ENCODE results near the gene BMP8A. TPM values are rescaled to one million over a fixed set of nuclear protein-coding genes. Genes with fewer than 3 reads are reported as not detected.
"Not testable (repeated sequence)": the region's sequence is repeated elsewhere in the genome, so short reads cannot be mapped to it uniquely, and the experiment has no call there.

Gene BMP8A
- total RNA-seq, 1 donor, result not detected

DNA sequence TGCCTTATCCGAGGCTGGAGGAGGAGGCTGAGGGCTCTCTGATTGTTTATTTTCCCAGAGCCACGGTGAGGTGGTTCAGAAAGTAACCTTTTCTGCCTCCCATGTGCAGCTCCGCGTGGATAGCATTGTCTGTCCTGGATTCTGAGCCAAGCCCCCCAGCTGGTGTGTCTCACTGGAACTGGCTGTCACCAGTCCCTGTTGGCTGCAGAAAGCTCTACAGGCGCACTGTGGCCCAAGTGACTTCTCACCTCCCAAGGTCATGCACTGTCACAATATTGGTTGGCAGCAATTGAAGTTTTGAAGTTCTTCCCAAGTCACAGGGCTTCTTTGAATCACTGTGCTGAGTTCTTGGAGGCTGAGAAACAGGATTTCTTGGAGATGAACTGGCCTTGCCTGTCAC is 8.2 kb downstream of the BMP8A start:
- no peak for TF ChIP-seq CTCF (IDR thresholded peaks at IDR 0.05; ENCODE audit: insufficient read depth, low read length)
- no peak for DNase-seq (ENCODE audit: low read depth)
- H3K4me3 ChIP-seq (ENCODE audit: low read depth, low read length), result no peak overlapping the region

DNA sequence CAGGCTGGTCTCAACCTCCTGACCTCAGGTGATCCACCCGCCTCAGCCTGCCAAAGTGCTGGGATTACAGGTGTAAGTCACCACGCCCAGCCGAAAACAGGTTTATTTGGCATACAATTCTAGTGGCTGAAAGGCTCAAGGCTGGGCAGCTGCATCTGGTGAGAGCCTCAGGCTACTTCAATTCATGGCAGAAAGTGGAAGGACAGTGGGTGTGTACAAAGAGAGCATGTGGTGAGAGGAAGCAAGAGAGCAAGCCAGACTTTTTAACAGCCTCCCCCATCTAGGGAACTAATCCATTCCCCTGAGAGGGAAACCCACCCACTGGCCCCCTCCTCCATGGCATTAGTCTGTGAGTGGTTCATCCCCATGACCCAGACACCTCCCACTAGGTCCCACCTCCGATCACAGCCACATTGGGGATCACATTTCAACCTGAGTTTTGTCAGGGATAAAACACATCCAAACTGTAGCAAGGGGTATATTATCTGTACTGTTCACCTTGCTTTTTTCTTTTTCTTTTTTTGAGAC is 9.5 kb downstream of the BMP8A start:
- DNase-seq (ENCODE audit: low read depth), result no peak
- H3K4me3 ChIP-seq (ENCODE audit: low read depth, low read length), result no peak overlapping the region
- TF ChIP-seq CTCF (IDR thresholded peaks at IDR 0.05; ENCODE audit: insufficient read depth, low read length), result no peak

GRCh38 chr1:39501666-39502065 is 10.2 kb downstream of the BMP8A start:
- peak; percentile 85 for DNase-seq (ENCODE audit: low read depth)
- no peak overlapping the region for H3K4me3 ChIP-seq (ENCODE audit: low read depth, low read length)
- TF ChIP-seq CTCF (IDR thresholded peaks at IDR 0.05; ENCODE audit: insufficient read depth, low read length), result peak; percentile 2

- not testable (repeated sequence) for H3K4me3 ChIP-seq (ENCODE audit: low read depth, low read length); DNase-seq (ENCODE audit: low read depth)
Measured at GRCh38 chr1:39504436-39504835, 13.0 kb downstream of the BMP8A start.

DNA sequence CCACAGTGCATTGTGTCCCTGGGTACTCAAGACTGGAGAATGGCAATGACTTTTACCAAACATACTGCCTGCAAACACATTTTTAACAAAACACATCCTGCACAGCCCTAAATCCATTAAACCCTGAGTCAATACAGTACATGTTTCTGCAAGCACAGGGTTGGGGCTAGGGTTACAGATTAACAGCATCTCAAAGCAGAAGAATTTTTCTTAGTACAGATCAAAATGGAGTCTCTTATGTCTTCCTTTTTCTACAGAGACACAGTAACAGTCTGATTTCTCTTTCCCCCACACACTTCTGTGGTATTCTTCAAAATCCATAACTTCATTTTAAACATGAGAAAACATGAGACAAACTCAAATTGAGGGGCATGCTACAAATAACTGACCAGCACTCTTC is 13.9 kb downstream of the BMP8A start:
- H3K4me3 ChIP-seq (ENCODE audit: low read depth, low read length), result no peak overlapping the region
- no peak for DNase-seq (ENCODE audit: low read depth)
- no peak for TF ChIP-seq CTCF (IDR thresholded peaks at IDR 0.05; ENCODE audit: insufficient read depth, low read length)

DNA sequence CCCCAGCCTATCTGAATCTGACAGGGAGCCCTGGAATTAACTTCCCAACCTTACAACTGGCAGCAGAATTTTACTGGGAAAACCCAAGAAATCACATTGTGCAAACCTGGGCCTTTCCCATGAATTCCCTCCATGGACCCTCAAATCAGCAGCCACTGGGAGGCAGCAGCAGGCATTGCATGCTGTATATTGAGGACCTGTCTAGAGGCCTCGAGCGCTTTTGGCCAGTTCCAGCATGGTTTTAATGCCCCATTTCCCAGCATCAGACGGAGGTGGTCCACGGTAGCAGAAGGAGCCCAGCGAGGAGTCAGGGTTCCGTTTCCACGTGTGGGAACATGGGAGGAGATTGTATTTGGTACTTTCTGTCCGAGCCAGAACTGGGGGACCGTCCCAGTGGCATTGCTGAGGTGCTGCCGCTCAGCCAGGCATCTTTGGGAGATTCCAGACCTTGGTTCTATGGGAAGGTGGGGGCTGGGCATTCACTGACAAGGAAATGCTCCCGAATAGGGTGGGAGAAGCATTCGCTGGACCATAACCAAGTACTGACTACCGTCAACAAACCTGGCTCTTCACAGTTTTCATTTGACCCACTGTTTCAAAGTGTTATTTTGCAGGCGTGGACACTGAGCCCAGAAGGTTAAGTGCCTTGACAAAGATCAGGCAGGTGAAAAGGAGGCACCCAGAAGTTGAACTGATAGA is 15.9 kb downstream of the BMP8A start:
- H3K4me3 ChIP-seq (ENCODE audit: low read depth, low read length), result no peak overlapping the region
- peak; percentile 15 for DNase-seq (ENCODE audit: low read depth)
- peak; percentile 37 for TF ChIP-seq CTCF (IDR thresholded peaks at IDR 0.05; ENCODE audit: insufficient read depth, low read length)

DNA sequence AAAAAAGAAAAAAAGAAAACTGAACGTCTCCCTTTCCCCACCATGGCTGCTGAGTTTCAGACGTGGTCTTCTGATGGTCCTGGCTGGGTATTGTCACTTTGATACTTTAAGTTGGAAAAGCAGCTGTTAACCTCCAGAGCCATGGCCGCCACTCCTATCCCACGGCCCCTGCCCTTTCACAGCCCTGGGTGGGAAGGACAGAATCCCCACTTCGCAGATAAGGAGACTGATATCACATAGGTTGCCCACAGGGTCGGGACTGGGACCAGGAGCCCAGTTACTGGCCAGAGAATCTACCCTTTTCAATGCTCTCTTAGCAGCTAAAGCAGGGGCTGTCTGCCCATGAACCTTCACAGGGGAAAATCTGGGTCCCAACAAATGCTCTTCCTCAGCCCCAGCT is 16.8 kb downstream of the BMP8A start:
- DNase-seq (ENCODE audit: low read depth), result no peak
- H3K4me3 ChIP-seq (ENCODE audit: low read depth, low read length), result no peak overlapping the region
- TF ChIP-seq CTCF (IDR thresholded peaks at IDR 0.05; ENCODE audit: insufficient read depth, low read length), result no peak

Data from fibroblast of the aortic adventitia (primary cell).